NT2/D1 (cell line): ENCODE results near the gene RPS6KA5.
"Not testable (repeated sequence)": the region's sequence is repeated elsewhere in the genome, so short reads cannot be mapped to it uniquely, and the experiment has no call there.

Source experiments
- DNase-seq: peaks from one replicate; pipeline ENCODE4 v3.0.0-alpha.2; 2011; ENCODE audit warnings: low read depth, low spot score
- H3K27me3 ChIP-seq: 2 replicates; pipeline ENCODE4 v1.6.0; 2011; ENCODE audit warnings: mild to moderate bottlenecking; ENCODE audit not compliant: insufficient read length, insufficient read depth
- H3K36me3 ChIP-seq: 2 replicates; pipeline ENCODE4 v1.6.1; 2011; ENCODE audit warnings: mild to moderate bottlenecking, low read length, mixed read lengths; ENCODE audit not compliant: insufficient read depth, insufficient read length
- H3K4me1 ChIP-seq: 2 replicates; pipeline ENCODE4 v1.5.1; 2011; ENCODE audit not compliant: insufficient read depth, insufficient read length
- H3K4me3 ChIP-seq: 2 replicates; pipeline ENCODE4 v1.5.1; 2011; ENCODE audit warnings: low read depth; ENCODE audit not compliant: insufficient read length
- H3K9ac ChIP-seq: 2 replicates; pipeline ENCODE4 v1.6.0; 2011; ENCODE audit warnings: low read depth; ENCODE audit not compliant: insufficient read length
- H3K9me3 ChIP-seq: 2 replicates; pipeline ENCODE4 v1.5.1; 2011; ENCODE audit warnings: mild to moderate bottlenecking, low read length; ENCODE audit not compliant: insufficient read depth
- SUZ12 ChIP-seq: IDR thresholded peaks from 2 replicates; pipeline ENCODE4 v1.6.1; 2011; ENCODE audit not compliant: insufficient read length, insufficient read depth; ENCODE audit errors: extremely low read depth
- YY1 ChIP-seq: IDR thresholded peaks from 2 replicates; pipeline ENCODE4 v1.6.1; 2011; ENCODE audit not compliant: insufficient read length, insufficient read depth
- ZNF274 ChIP-seq: IDR thresholded peaks from 2 replicates; pipeline ENCODE4 v1.6.1; 2011; ENCODE audit warnings: mild to moderate bottlenecking, low read depth, low read length

Gene RPS6KA5

GRCh38 chr14:91038439-91038838, 22.0 kb downstream of the RPS6KA5 start:
- no peaks in the 10 kb centered on the region for H3K4me1 ChIP-seq
- DNase-seq, result no peak
- H3K4me3 ChIP-seq, result no peak overlapping the region
- no peak for TF ChIP-seq SUZ12
- no peak for TF ChIP-seq YY1
- TF ChIP-seq ZNF274, result no peak
- no peaks in the 10 kb centered on the region for H3K9me3 ChIP-seq
- no peak overlapping the region for H3K9ac ChIP-seq
- H3K27me3 ChIP-seq, result no peaks in the 10 kb centered on the region
- H3K36me3 ChIP-seq, result no peaks in the 10 kb centered on the region

- no peak overlapping the region for H3K4me3 ChIP-seq
- no peak overlapping the region for H3K9ac ChIP-seq
- TF ChIP-seq ZNF274 (no peak), SUZ12 (no peak), YY1 (no peak)
- no peaks in the 10 kb centered on the region for H3K9me3 ChIP-seq
- H3K4me1 ChIP-seq, result no peaks in the 10 kb centered on the region
- DNase-seq, result no peak
- H3K27me3 ChIP-seq, result no peaks in the 10 kb centered on the region
- H3K36me3 ChIP-seq, result no peaks in the 10 kb centered on the region
Measured at GRCh38 chr14:91036741-91037469, 23.5 kb downstream of the RPS6KA5 start.

- H3K27me3 ChIP-seq, result no peaks in the 10 kb centered on the region
- H3K4me1 ChIP-seq, result no peaks in the 10 kb centered on the region
- H3K9ac ChIP-seq, result no peak overlapping the region
- H3K36me3 ChIP-seq, result no peaks in the 10 kb centered on the region
- no peaks in the 10 kb centered on the region for H3K9me3 ChIP-seq
- no peak for DNase-seq
- H3K4me3 ChIP-seq, result no peak overlapping the region
- TF ChIP-seq ZNF274 (no peak), SUZ12 (no peak), YY1 (no peak)
Measured at GRCh38 chr14:91035855-91036254, 24.6 kb downstream of the RPS6KA5 start.

- DNase-seq, H3K4me1 ChIP-seq, H3K27me3 ChIP-seq, H3K9ac ChIP-seq, H3K4me3 ChIP-seq, H3K36me3 ChIP-seq, H3K9me3 ChIP-seq: not testable (repeated sequence)
Measured at GRCh38 chr14:91034379-91034778, 26.1 kb downstream of the RPS6KA5 start.

- Histone ChIP-seq H3K36me3 (no peaks in the 10 kb centered on the region), H3K27me3 (no peaks in the 10 kb centered on the region), H3K9me3 (no peaks in the 10 kb centered on the region), H3K9ac (no peak overlapping the region), H3K4me3 (no peak overlapping the region), H3K4me1 (no peaks in the 10 kb centered on the region)
- TF ChIP-seq ZNF274 (no peak), SUZ12 (no peak), YY1 (no peak)
- DNase-seq, result no peak
Measured at GRCh38 chr14:91032248-91032647, 28.2 kb downstream of the RPS6KA5 start.

GRCh38 chr14:91031666-91032065, 28.8 kb downstream of the RPS6KA5 start:
- Histone ChIP-seq H3K9ac (no peak overlapping the region), H3K4me3 (no peak overlapping the region), H3K36me3 (no peaks in the 10 kb centered on the region), H3K4me1 (no peaks in the 10 kb centered on the region), H3K9me3 (no peaks in the 10 kb centered on the region), H3K27me3 (no peaks in the 10 kb centered on the region)
- no peak for DNase-seq
- TF ChIP-seq YY1, result no peak
- no peak for TF ChIP-seq ZNF274
- no peak for TF ChIP-seq SUZ12

GRCh38 chr14:91029456-91030217, 30.8 kb downstream of the RPS6KA5 start:
- no peak for DNase-seq
- H3K4me3 ChIP-seq, result no peak overlapping the region
- H3K36me3 ChIP-seq, result no peaks in the 10 kb centered on the region
- H3K4me1 ChIP-seq, result no peaks in the 10 kb centered on the region
- no peak for TF ChIP-seq YY1
- no peak for TF ChIP-seq SUZ12
- no peak for TF ChIP-seq ZNF274
- no peaks in the 10 kb centered on the region for H3K27me3 ChIP-seq
- no peaks in the 10 kb centered on the region for H3K9me3 ChIP-seq
- no peak overlapping the region for H3K9ac ChIP-seq
